Activated naive CD4-positive, alpha-beta T cell treated with anti-CD3 and anti-CD28 coated beads for 36 hours (primary cell): ENCODE measurements around the gene NLGN2. TPM values are rescaled to one million over a fixed set of nuclear protein-coding genes. Genes with fewer than 3 reads are reported as not detected.

ENCODE experiments used
- CTCF ChIA-PET: fragments of 350-600 bp; sonication (Branson Sonifier 250); formaldehyde crosslinking; loops from one replicate; lab custom pipeline; 2021; ENCODE audit warnings: antibody characterized with exemption; lab: Charles Lee
- DNase-seq: peaks from one replicate; pipeline ENCODE4 v3.0.0-alpha.2; 2020
- H3K27ac Mint-ChIP-seq: one replicate; pipeline ENCODE4 v1.8.0; 2021; ENCODE audit warnings: mild to moderate bottlenecking, mixed read lengths
- H3K27me3 Mint-ChIP-seq: one replicate; pipeline ENCODE4 v1.8.0; 2021; ENCODE audit warnings: low read depth, mixed read lengths
- H3K36me3 Mint-ChIP-seq: one replicate; pipeline ENCODE4 v1.8.0; 2021; ENCODE audit warnings: low read depth, mixed read lengths
- H3K4me1 Mint-ChIP-seq: one replicate; pipeline ENCODE4 v1.8.0; 2021; ENCODE audit warnings: low read depth, mixed read lengths
- H3K4me3 Mint-ChIP-seq: one replicate; pipeline ENCODE4 v1.8.0; 2021; ENCODE audit warnings: mild to moderate bottlenecking, moderate library complexity, mixed read lengths
- H3K9me3 Mint-ChIP-seq: one replicate; pipeline ENCODE4 v1.8.0; 2021; ENCODE audit warnings: mixed read lengths
- intact Hi-C: fragments of 100-400 bp; cut with micrococcal nuclease; formaldehyde crosslinking; loops from one replicate; pipeline ENCODE4 v1.15.1; 2023
- total RNA-seq, 2 experiments: library from RNA; stranded (reverse); gene quantifications; one replicate each; pipeline ENCODE4 v1.2.3, GENCODE V29; 2021

Gene NLGN2
- total RNA-seq, 2 experiments from 2014 or later, result 7.7 to 8.9 TPM

DNA sequence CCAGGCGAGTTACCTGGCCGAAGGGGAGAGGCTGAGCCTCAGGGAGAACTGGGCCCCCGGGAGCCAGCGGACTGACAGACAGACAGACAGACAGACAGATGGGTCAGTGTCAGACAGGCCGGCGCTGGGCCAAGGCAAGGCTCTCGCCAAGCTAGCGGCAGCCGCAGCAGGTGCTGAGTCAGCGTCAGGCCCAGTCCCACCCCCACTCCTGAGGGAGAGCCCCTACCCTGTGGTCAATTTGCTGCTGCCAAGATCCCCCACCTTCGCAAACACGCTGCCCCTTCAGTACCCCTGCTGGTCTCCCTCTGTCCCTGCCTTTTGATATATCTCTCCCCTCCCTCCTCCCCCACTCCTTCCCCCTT lies 33.2 kb downstream of the NLGN2 start:
- Mint-ChIP-seq H3K9me3 (no peaks in the 10 kb centered on the region), H3K36me3 (no peaks in the 10 kb centered on the region), H3K27ac (no peak overlapping the region), H3K4me1 (peaks cover 52% of the 10 kb centered on the region), H3K27me3 (peaks cover 57% of the 10 kb centered on the region), H3K4me3 (peak overlapping the region; percentile 78)
- intact Hi-C loops, result no loop called here
- CTCF ChIA-PET, result interaction anchor here (0.6 to 2.9 kb wide), 7 partner anchors 45 to 148 kb away, joined by 3 to 18 read pairs (median 3); no protein-coding TSS in a partner anchor
- no peak for DNase-seq

- Mint-ChIP-seq H3K36me3 (no peaks in the 10 kb centered on the region), H3K4me3 (no peak overlapping the region), H3K9me3 (no peaks in the 10 kb centered on the region), H3K4me1 (peaks cover 53% of the 10 kb centered on the region), H3K27ac (no peak overlapping the region), H3K27me3 (peaks cover 60% of the 10 kb centered on the region)
- intact Hi-C loops, result no loop called here
- no peak for DNase-seq
- CTCF ChIA-PET, result interaction anchor here (1.0 to 2.0 kb wide), 6 partner anchors 44 to 161 kb away, joined by 3 to 4 read pairs (median 3); no protein-coding TSS in a partner anchor
Measured at GRCh38 chr17:7441266-7441665, 33.6 kb downstream of the NLGN2 start.

DNA sequence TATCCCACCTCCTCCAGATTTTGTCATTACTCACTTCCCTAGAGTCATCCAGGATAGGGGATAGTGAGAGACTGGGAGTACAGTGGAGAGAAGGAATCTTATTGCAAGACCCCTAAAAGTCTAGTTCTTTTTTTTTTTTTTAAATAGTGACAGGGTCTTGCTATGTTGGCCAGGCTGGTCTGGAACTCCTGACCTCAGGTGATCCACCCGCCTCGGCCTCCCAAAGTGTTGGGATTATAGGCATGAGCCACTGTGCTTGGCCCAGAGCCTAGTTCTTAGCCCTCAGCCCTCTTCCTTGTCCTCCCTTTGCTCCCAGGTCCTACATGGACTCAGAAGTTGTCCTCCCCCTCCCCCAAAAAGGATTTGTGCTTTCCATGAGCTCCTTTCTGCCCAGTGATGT lies 34.5 kb downstream of the NLGN2 start:
- H3K9me3 Mint-ChIP-seq, result no peaks in the 10 kb centered on the region
- CTCF ChIA-PET, result interaction anchor here (1.1 to 2.0 kb wide), 2 partner anchors 89 to 162 kb away, joined by 3 to 4 read pairs; no protein-coding TSS in a partner anchor
- intact Hi-C loops, result no loop called here
- H3K36me3 Mint-ChIP-seq, result peaks cover 1% of the 10 kb centered on the region
- H3K27me3 Mint-ChIP-seq, result peaks cover 63% of the 10 kb centered on the region
- peaks cover 52% of the 10 kb centered on the region for H3K4me1 Mint-ChIP-seq
- DNase-seq, result no peak
- H3K4me3 Mint-ChIP-seq, result no peak overlapping the region
- H3K27ac Mint-ChIP-seq, result no peak overlapping the region

DNA sequence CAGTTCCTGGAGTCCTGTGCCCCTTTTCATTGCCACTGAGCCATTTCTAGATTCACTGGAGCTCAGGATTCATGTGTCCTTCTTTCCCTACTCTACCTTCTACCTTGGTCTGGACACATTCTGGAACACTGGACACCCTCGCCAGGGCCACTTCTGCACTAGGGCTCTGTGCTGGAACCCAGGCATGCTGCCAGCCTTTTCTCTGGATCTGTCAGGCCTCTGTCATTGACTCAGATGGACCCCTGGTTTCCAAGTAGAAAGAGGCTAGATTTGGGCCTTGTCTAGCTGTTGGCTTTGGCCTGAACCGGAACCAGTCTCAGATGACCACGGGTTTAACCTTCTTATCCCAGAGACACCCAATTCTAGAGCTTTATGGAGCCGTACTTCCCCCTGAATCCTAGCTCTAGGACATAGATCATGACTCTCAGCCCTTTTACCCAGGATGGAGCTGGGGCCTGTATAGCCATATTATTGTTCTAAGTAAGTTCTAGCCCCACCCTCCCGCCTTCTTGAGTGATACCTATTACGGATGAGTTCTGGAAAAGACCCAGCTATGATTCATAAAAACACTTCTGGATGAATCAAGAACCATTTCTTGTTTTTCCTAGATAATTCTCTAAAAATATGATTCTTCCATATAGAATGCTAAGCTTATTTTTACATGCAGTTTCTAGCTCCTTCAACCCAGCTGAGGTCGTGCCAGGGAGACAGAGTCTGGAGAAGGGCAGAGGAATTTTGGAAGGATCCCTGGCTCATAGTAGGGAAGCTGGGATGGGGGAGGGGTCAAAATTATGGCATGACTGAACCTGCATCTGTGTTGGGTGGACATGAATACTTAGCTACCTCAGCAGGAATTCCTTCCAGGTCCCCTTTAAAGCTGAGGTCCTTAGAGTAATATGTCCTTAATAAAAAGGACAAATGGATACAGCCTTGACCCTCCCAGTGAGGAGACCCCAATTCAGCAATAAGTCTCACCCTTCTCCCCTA lies 36.1 kb downstream of the NLGN2 start:
- peaks cover 40% of the 10 kb centered on the region for H3K4me1 Mint-ChIP-seq
- no peak overlapping the region for H3K27ac Mint-ChIP-seq
- no peak overlapping the region for H3K4me3 Mint-ChIP-seq
- peaks cover 4% of the 10 kb centered on the region for H3K36me3 Mint-ChIP-seq
- intact Hi-C loops, result no loop called here
- CTCF ChIA-PET, result interaction anchor here (0.5 to 2.2 kb wide), 5 partner anchors 7 to 210 kb away, joined by 3 to 14 read pairs (median 4); partner anchors contain the start of gene SENP3
- no peak for DNase-seq
- no peaks in the 10 kb centered on the region for H3K9me3 Mint-ChIP-seq
- peaks cover 64% of the 10 kb centered on the region for H3K27me3 Mint-ChIP-seq

DNA sequence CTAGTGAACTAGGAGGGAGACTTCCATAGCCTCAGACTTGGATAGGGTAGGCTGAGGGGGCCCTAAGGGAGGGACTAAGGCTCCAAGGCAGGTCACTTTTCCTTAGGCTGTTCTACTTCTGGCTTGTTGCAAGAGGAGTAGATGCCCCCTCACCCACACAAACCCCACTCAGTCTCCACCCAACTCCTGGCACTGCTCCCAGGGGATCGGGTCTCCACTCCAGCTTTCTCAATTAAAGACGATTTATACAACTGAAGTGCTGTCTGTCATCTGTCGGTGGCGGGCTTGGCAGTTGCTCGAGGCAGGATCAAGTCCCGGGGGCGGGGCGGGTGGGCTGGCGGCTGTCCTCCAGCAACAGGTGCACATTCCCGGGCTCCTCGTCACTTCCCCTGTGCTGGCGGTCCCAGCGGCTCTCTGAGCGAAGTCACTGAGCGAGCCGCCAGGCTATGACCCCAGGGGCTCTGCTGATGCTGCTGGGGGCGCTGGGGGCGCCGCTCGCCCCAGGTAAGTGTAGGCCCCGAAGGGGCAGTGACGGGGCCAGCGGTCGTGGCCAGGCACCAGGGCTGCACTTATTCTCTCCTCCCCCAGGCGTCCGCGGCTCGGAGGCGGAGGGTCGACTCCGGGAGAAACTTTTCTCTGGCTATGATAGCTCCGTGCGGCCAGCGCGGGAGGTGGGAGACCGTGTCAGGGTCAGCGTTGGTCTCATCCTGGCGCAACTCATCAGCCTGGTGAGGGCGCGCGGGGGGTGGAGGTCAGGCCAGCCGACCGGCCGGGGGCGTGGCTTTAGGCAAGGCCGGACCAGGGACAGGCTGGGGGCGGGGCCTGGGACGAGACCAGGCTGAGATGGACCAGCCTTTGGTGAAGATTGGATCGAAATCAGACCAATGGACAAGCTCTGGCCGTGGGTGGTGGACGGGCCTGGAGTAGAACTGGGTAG lies 37.3 kb downstream of the NLGN2 start, which contains the start of gene CHRNB1:
TSS of gene CHRNB1 (plus strand) at position 380 of the 937 bp plus-strand sequence. CDS start at position 447, 67 bp downstream.
- H3K9me3 Mint-ChIP-seq, result no peaks in the 10 kb centered on the region
- intact Hi-C loops, result loop anchor here (1.0 kb wide), 1 partner anchor 8 kb away; no protein-coding TSS in a partner anchor
- peaks cover 35% of the 10 kb centered on the region for H3K4me1 Mint-ChIP-seq
- H3K4me3 Mint-ChIP-seq, result peak within 1 kb of the TSS; percentile 68
- CTCF ChIA-PET, result interaction anchor here (0.5 to 2.2 kb wide), 4 partner anchors 8 to 208 kb away, joined by 3 to 14 read pairs (median 4); partner anchors contain the start of gene SENP3
- H3K36me3 Mint-ChIP-seq, result peaks cover 5% of the 10 kb centered on the region
- H3K27me3 Mint-ChIP-seq, result peaks cover 60% of the 10 kb centered on the region
- peak; percentile 28 for DNase-seq
- H3K27ac Mint-ChIP-seq, result no peak within 1 kb of the TSS

- Mint-ChIP-seq H3K27ac (no peak overlapping the region), H3K27me3 (peaks cover 55% of the 10 kb centered on the region), H3K4me3 (peak overlapping the region; percentile 68), H3K36me3 (peaks cover 5% of the 10 kb centered on the region), H3K4me1 (peaks cover 29% of the 10 kb centered on the region), H3K9me3 (no peaks in the 10 kb centered on the region)
- DNase-seq, result peak; percentile 53
- CTCF ChIA-PET, result interaction anchor here (0.5 to 2.2 kb wide), 4 partner anchors 9 to 115 kb away, joined by 3 to 14 read pairs (median 4); no protein-coding TSS in a partner anchor
- intact Hi-C loops, result loop anchor here (1.0 kb wide), 1 partner anchor 8 kb away; no protein-coding TSS in a partner anchor
Measured at GRCh38 chr17:7445619-7445968, 37.9 kb downstream of the NLGN2 start.

GRCh38 chr17:7448461-7448860 lies 40.8 kb downstream of the NLGN2 start:
- DNase-seq, result no peak
- intact Hi-C loops, result no loop called here
- Mint-ChIP-seq H3K9me3 (no peaks in the 10 kb centered on the region), H3K27ac (no peak overlapping the region), H3K27me3 (peaks cover 34% of the 10 kb centered on the region), H3K4me3 (no peak overlapping the region), H3K4me1 (peaks cover 29% of the 10 kb centered on the region), H3K36me3 (peaks cover 5% of the 10 kb centered on the region)
- CTCF ChIA-PET, result interaction anchor here (1.9 kb wide), 1 partner anchor 112 kb away, joined by 4 read pairs; no protein-coding TSS in a partner anchor

DNA sequence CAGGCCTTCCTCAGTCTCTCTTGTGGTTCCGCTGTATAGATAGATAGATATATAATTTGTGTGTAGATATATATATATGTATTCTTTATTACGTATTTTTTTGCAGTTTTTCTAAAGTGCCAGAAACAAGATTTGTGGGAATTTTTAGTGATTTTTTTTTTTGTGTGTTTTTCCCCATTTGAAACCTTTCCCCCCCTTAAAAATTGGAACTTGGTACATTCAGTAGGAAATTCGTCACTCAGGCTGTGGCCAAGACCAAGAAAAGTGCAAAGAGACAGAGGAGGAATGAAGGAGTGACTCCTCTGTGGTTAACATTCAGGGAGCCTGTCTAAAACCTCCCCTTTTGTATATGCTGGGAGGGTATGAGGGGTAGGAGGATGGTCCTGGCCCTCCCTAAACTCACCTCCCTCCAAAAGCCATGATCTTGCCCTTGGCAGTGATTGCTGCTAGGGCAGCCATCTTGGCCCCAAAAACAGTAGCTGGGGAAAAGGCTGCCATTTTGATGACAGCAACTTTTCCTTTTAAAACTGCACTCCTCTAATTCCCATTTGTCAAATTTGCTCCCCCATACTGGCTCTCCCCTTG lies 52.4 kb downstream of the NLGN2 start:
- H3K9me3 Mint-ChIP-seq, result no peaks in the 10 kb centered on the region
- no peak overlapping the region for H3K27ac Mint-ChIP-seq
- no peaks in the 10 kb centered on the region for H3K27me3 Mint-ChIP-seq
- CTCF ChIA-PET, result interaction anchor here (0.6 kb wide), 1 partner anchor 186 kb away, joined by 4 read pairs; no protein-coding TSS in a partner anchor
- H3K36me3 Mint-ChIP-seq, result no peaks in the 10 kb centered on the region
- intact Hi-C loops, result no loop called here
- no peak overlapping the region for H3K4me3 Mint-ChIP-seq
- H3K4me1 Mint-ChIP-seq, result peaks cover 7% of the 10 kb centered on the region
- no peak for DNase-seq

DNA sequence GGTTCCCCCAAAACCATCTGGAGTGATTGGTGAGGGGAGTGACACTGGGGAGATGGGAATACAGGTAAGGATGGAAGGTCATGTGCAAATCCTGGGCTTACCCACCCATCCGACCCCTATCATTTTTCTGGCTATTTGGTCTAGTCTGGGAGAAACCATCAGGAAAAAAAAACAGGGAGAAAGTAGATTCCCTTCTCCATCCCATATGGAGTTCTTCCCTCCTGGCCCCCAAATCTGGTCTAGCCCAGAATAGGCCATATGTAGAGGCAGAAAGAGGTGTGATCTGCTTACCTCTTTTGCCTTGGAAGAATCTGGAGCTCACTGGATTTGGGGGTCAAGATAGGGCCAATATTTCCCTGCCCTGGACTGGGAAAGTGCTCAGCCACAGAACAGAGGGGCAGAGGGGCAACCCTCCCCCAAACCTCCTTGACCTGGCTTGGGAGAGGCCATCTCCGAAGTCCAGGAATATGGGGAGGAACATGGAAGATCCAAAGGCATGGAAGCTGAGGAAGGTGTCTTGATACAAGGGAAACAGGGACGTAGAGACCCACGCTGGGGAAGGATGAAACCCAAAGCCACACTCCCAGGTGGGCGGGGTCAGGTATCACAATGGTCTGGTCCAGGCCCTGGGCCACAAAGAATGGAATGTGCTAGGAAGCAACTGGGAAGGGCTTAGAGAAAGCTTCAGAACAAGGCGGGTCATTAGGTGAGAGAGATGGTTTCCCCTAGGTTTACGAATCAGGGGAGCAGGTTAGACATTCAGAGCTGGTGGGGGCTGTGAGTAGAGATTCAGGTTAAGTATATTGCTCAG lies 53.4 kb downstream of the NLGN2 start:
- Mint-ChIP-seq H3K27me3 (no peaks in the 10 kb centered on the region), H3K27ac (no peak overlapping the region), H3K4me3 (no peak overlapping the region), H3K36me3 (peaks cover 2% of the 10 kb centered on the region), H3K4me1 (peaks cover 5% of the 10 kb centered on the region), H3K9me3 (no peaks in the 10 kb centered on the region)
- DNase-seq, result no peak
- intact Hi-C loops, result no loop called here
- CTCF ChIA-PET, result no interaction called here

- Mint-ChIP-seq H3K27me3 (no peaks in the 10 kb centered on the region), H3K27ac (no peak overlapping the region), H3K9me3 (no peaks in the 10 kb centered on the region), H3K4me3 (no peak overlapping the region), H3K4me1 (peaks cover 5% of the 10 kb centered on the region), H3K36me3 (peaks cover 3% of the 10 kb centered on the region)
- CTCF ChIA-PET, result interaction anchor here (1.1 kb wide), 1 partner anchor 15 kb away, joined by 3 read pairs; no protein-coding TSS in a partner anchor
- intact Hi-C loops, result no loop called here
- DNase-seq, result no peak
Measured at GRCh38 chr17:7462474-7463371, 55.1 kb downstream of the NLGN2 start.
